ENCODE results near the gene UTP3.

DNA sequence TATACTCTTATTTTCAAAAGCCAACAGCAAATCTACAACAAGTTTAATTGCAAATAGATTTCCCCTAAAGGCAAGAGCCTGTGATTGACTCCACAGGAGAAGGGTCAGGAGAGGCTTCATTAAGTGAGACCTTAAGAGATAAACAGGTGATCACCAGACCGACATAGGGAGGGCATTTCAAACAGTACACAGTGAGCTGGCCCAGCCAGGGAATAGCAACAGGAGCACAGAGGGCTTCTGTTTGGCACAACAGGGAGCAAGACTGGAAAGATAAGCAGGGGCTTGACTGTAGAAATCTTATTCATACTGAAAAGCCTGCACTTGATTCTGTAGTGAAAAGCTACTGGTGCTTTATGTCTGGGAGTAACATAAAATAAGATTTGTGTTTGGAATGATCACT, 37.3 kb downstream of the UTP3 start:
- TF ChIP-seq, protein P1, sequence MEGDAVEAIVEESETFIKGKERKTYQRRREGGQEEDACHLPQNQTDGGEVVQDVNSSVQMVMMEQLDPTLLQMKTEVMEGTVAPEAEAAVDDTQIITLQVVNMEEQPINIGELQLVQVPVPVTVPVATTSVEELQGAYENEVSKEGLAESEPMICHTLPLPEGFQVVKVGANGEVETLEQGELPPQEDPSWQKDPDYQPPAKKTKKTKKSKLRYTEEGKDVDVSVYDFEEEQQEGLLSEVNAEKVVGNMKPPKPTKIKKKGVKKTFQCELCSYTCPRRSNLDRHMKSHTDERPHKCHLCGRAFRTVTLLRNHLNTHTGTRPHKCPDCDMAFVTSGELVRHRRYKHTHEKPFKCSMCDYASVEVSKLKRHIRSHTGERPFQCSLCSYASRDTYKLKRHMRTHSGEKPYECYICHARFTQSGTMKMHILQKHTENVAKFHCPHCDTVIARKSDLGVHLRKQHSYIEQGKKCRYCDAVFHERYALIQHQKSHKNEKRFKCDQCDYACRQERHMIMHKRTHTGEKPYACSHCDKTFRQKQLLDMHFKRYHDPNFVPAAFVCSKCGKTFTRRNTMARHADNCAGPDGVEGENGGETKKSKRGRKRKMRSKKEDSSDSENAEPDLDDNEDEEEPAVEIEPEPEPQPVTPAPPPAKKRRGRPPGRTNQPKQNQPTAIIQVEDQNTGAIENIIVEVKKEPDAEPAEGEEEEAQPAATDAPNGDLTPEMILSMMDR (IDR thresholded peaks at IDR 0.05; ENCODE audit: poor library complexity), result no peak
- TF ChIP-seq EZH2 (IDR thresholded peaks at IDR 0.05; ENCODE audit: borderline replicate concordance) (no peak), EZH2phosphoT487 (IDR thresholded peaks at IDR 0.05; ENCODE audit: low read depth, severe bottlenecking, unreplicated experiment) (no peak)

All from hepatocyte (in vitro differentiated cells).